Activated CD4-positive, alpha-beta T cell treated with anti-CD3 and anti-CD28 coated beads, Interleukin-10, Interleukin-2, amounts not matched to agents 100 ng/mL and 50 ng/mL, durations not matched to agents 16 hours and 8 hours (primary cell): ENCODE measurements around the gene SAMD4A.
A peak's percentile ranks its signal among the peaks of the same experiment; 100 is the strongest.

ENCODE experiments used
- DNase-seq: peaks from one replicate; pipeline ENCODE4 v3.0.0-alpha.2; 2020

The SAMD4A gene

GRCh38 chr14:54809767-54810166, 242.8 kb downstream of the SAMD4A start:
- DNase-seq, result peak; percentile 8

- DNase-seq, result no peak
Measured at GRCh38 chr14:54812617-54813016, 245.7 kb downstream of the SAMD4A start.

GRCh38 chr14:54813081-54813480, 246.2 kb downstream of the SAMD4A start:
- no peak for DNase-seq

GRCh38 chr14:54814076-54814475, 247.1 kb downstream of the SAMD4A start:
- peak; percentile 33 for DNase-seq

GRCh38 chr14:54815016-54815415, 248.1 kb downstream of the SAMD4A start:
- no peak for DNase-seq

GRCh38 chr14:54815515-54815914, 248.6 kb downstream of the SAMD4A start:
- DNase-seq, result no peak

- DNase-seq, result no peak
Measured at GRCh38 chr14:54816450-54816849, 249.5 kb downstream of the SAMD4A start.

- no peak for DNase-seq
Measured at GRCh38 chr14:54817506-54817905, 250.6 kb downstream of the SAMD4A start.

- DNase-seq, result no peak
Measured at GRCh38 chr14:54818201-54819133, 251.5 kb downstream of the SAMD4A start.

- no peak for DNase-seq
Measured at GRCh38 chr14:54822685-54823084, 255.8 kb downstream of the SAMD4A start.

- DNase-seq, result no peak
Measured at GRCh38 chr14:54823757-54824549, 257.0 kb downstream of the SAMD4A start.

- DNase-seq, result no peak
Measured at GRCh38 chr14:54828037-54828436, 261.1 kb downstream of the SAMD4A start.

- no peak for DNase-seq
Measured at GRCh38 chr14:54829486-54830224, 262.7 kb downstream of the SAMD4A start.

- no peak for DNase-seq
Measured at GRCh38 chr14:54830650-54831049, 263.7 kb downstream of the SAMD4A start.

- DNase-seq, result no peak
Measured at GRCh38 chr14:54834081-54834480, 267.2 kb downstream of the SAMD4A start.

- DNase-seq, result no peak
Measured at GRCh38 chr14:54834727-54835126, 267.8 kb downstream of the SAMD4A start.

GRCh38 chr14:54836231-54836630, 269.3 kb downstream of the SAMD4A start:
- DNase-seq, result no peak

- DNase-seq, result no peak
Measured at GRCh38 chr14:54837508-54838149, 270.7 kb downstream of the SAMD4A start.

GRCh38 chr14:54838931-54839512, 272.1 kb downstream of the SAMD4A start:
- DNase-seq, result no peak

GRCh38 chr14:54839701-54840119, 272.8 kb downstream of the SAMD4A start:
- no peak for DNase-seq

- no peak for DNase-seq
Measured at GRCh38 chr14:54840336-54840735, 273.4 kb downstream of the SAMD4A start.

- no peak for DNase-seq
Measured at GRCh38 chr14:54840798-54841197, 273.9 kb downstream of the SAMD4A start.
